Ascending aorta (tissue), 2 donors: Measurements from ENCODE around the gene MLLT10. TPM values are rescaled to one million over a fixed set of nuclear protein-coding genes. Genes with fewer than 3 reads are reported as not detected.

Experiments
- DNase-seq, 2 donors: peaks; one replicate each; pipeline ENCODE4 v3.0.0-alpha.2; 2019; ENCODE audit warnings: low spot score in 2 of 2
- H3K27ac ChIP-seq, 2 donors: fragments of 200-600 bp; sonication (generic); one replicate each; pipeline ENCODE4 v1.5.1; 2016 to 2017; ENCODE audit warnings: mild to moderate bottlenecking in 1 of 2
- H3K27me3 ChIP-seq: fragments of 200-600 bp; sonication (generic); one replicate; pipeline ENCODE4 v1.5.1; 2017
- H3K36me3 ChIP-seq, 2 donors: fragments of 200-600 bp; sonication (generic); one replicate each; pipeline ENCODE4 v1.5.1; 2016
- H3K4me1 ChIP-seq, 2 donors: fragments of 200-600 bp; sonication (generic); one replicate each; pipeline ENCODE4 v1.5.1; 2016 to 2017; ENCODE audit warnings: mild to moderate bottlenecking in 1 of 2
- H3K4me3 ChIP-seq, 2 donors: fragments of 200-600 bp; sonication (generic); one replicate each; pipeline ENCODE4 v1.5.1; 2016 to 2017; ENCODE audit warnings: mild to moderate bottlenecking in 1 of 2
- H3K9me3 ChIP-seq, 2 donors: fragments of 200-600 bp; sonication (generic); one replicate each; pipeline ENCODE4 v1.5.1; 2016
- CTCF ChIP-seq, 3 experiments: fragments of 200-600 bp in 2 of 3; fragments of 450-650 bp in 1 of 3; sonication (generic) in 2 of 3; IDR thresholded peaks; one replicate each; pipeline ENCODE4 v1.5.1; 2016 to 2019; ENCODE audit warnings: antibody characterized with exemption in 3 of 3, mild to moderate bottlenecking in 1 of 3, moderate library complexity in 1 of 3
- intact Hi-C: fragments of 100-400 bp; cut with DNase I; formaldehyde crosslinking; loops from one replicate; pipeline ENCODE4 v1.15.1; 2023
- total RNA-seq: library from RNA; depleted of rRNA; stranded (reverse); fragments of >200 nt; gene quantifications from one replicate; pipeline ENCODE4 v1.1.0, GENCODE V29; 2016

MLLT10 gene
- total RNA-seq, 1 donor from 2014 or later, result 16.3 TPM

- H3K9me3 ChIP-seq, result peaks cover 12 to 17% of the 10 kb centered on the region in 2 donors
- intact Hi-C loops, result no loop called here
- H3K36me3 ChIP-seq, result peaks cover 0 to 4% of the 10 kb centered on the region in 2 donors
- no peaks in the 10 kb centered on the region for H3K27me3 ChIP-seq
- no peak for DNase-seq
- H3K4me1 ChIP-seq, result no peaks in the 10 kb centered on the region
- H3K27ac ChIP-seq, result no peak overlapping the region
- H3K4me3 ChIP-seq, result no peak overlapping the region
- no peak for TF ChIP-seq CTCF (IDR thresholded peaks at IDR 0.05)
Measured at GRCh38 chr10:21696302-21696701, 162.3 kb downstream of the MLLT10 start.

- no peak for TF ChIP-seq CTCF (IDR thresholded peaks at IDR 0.05)
- Histone ChIP-seq H3K9me3 (peaks cover 12 to 17% of the 10 kb centered on the region in 2 donors), H3K36me3 (peaks cover 0 to 4% of the 10 kb centered on the region in 2 donors), H3K27me3 (no peaks in the 10 kb centered on the region), H3K27ac (no peak overlapping the region), H3K4me1 (no peaks in the 10 kb centered on the region), H3K4me3 (no peak overlapping the region)
- intact Hi-C loops, result no loop called here
- DNase-seq, result no peak
Measured at GRCh38 chr10:21699575-21699974, 165.5 kb downstream of the MLLT10 start.

GRCh38 chr10:21700474-21700873, 166.4 kb downstream of the MLLT10 start:
- DNase-seq, result no peak
- Histone ChIP-seq H3K4me1 (peaks cover 0 to 3% of the 10 kb centered on the region in 2 donors), H3K4me3 (no peak overlapping the region), H3K36me3 (peaks cover 0 to 4% of the 10 kb centered on the region in 2 donors), H3K27ac (no peak overlapping the region), H3K9me3 (peaks cover 12 to 17% of the 10 kb centered on the region in 2 donors), H3K27me3 (no peaks in the 10 kb centered on the region)
- intact Hi-C loops, result no loop called here
- no peak for TF ChIP-seq CTCF (IDR thresholded peaks at IDR 0.05)

GRCh38 chr10:21702633-21703111, 168.6 kb downstream of the MLLT10 start:
- Histone ChIP-seq H3K27ac (no peak overlapping the region), H3K9me3 (peaks cover 12 to 17% of the 10 kb centered on the region in 2 donors), H3K27me3 (no peaks in the 10 kb centered on the region), H3K4me3 (no peak overlapping the region), H3K4me1 (peaks cover 0 to 4% of the 10 kb centered on the region in 2 donors), H3K36me3 (peaks cover 0 to 4% of the 10 kb centered on the region in 2 donors)
- no peak for TF ChIP-seq CTCF (IDR thresholded peaks at IDR 0.05)
- intact Hi-C loops, result no loop called here
- no peak for DNase-seq

GRCh38 chr10:21705142-21705827, 171.3 kb downstream of the MLLT10 start:
- no peak for TF ChIP-seq CTCF (IDR thresholded peaks at IDR 0.05)
- Histone ChIP-seq H3K4me1 (peaks cover 0 to 4% of the 10 kb centered on the region in 2 donors), H3K4me3 (no peak overlapping the region), H3K9me3 (peaks cover 6 to 9% of the 10 kb centered on the region in 2 donors), H3K36me3 (peaks cover 0 to 6% of the 10 kb centered on the region in 2 donors), H3K27me3 (no peaks in the 10 kb centered on the region), H3K27ac (no peak overlapping the region)
- intact Hi-C loops, result no loop called here
- DNase-seq, result no peak
